GM23338 (cell line): ENCODE results near the gene EHD2. TPM values are rescaled to one million over a fixed set of nuclear protein-coding genes. Genes with fewer than 3 reads are reported as not detected.

Experiments
- ATAC-seq: fragments of 200-7000 bp; cut with Tn5 transposase; 3 replicates; pipeline ENCODE4 v1.9.1; 2020
- DNase-seq: peaks from one replicate; pipeline ENCODE4 v3.0.0-alpha.2; 2015; ENCODE audit warnings: low spot score
- H2AFZ ChIP-seq: fragments of 200-600 bp; sonication (generic); 2 replicates; pipeline ENCODE4 v1.8.0; 2016; ENCODE audit warnings: antibody characterized with exemption, mild to moderate bottlenecking, moderate library complexity
- H3F3A ChIP-seq: fragments of 200-600 bp; sonication (generic); replicated peaks from 2 replicates; pipeline ENCODE4 v1.8.0; 2017; ENCODE audit warnings: antibody characterized with exemption, mixed run types, low read depth
- H3K27ac ChIP-seq: fragments of 200-600 bp; sonication (generic); 2 replicates; pipeline ENCODE4 v1.6.1; 2016; ENCODE audit warnings: low read depth
- H3K27me3 ChIP-seq: fragments of 200-600 bp; sonication (generic); 2 replicates; pipeline ENCODE4 v1.8.0; 2016; ENCODE audit warnings: mild to moderate bottlenecking, mixed run types, moderate library complexity; ENCODE audit not compliant: insufficient read depth
- H3K36me3 ChIP-seq: fragments of 200-600 bp; sonication (generic); 2 replicates; pipeline ENCODE4 v1.8.0; 2016; ENCODE audit warnings: mild to moderate bottlenecking; ENCODE audit not compliant: insufficient read depth
- H3K4me1 ChIP-seq: fragments of 200-600 bp; sonication (generic); 2 replicates; pipeline ENCODE4 v1.8.0; 2016; ENCODE audit warnings: mild to moderate bottlenecking, moderate library complexity; ENCODE audit not compliant: insufficient read depth
- H3K4me2 ChIP-seq: fragments of 200-600 bp; sonication (generic); 2 replicates; pipeline ENCODE4 v1.7.1; 2017; ENCODE audit warnings: mixed run types
- H3K4me3 ChIP-seq: fragments of 200-600 bp; sonication (generic); 2 replicates; pipeline ENCODE4 v1.6.1; 2016; ENCODE audit warnings: mixed run types
- H3K79me2 ChIP-seq: fragments of 200-600 bp; sonication (generic); replicated peaks from 2 replicates; pipeline ENCODE4 v1.8.0; 2017; ENCODE audit warnings: mild to moderate bottlenecking; ENCODE audit not compliant: insufficient read depth
- H3K9me2 ChIP-seq: fragments of 200-600 bp; sonication (generic); 2 replicates; pipeline ENCODE4 v1.8.0; 2017; ENCODE audit not compliant: insufficient read depth
- H4K20me1 ChIP-seq: fragments of 200-600 bp; sonication (generic); replicated peaks from 2 replicates; pipeline ENCODE4 v1.8.0; 2017; ENCODE audit warnings: mild to moderate bottlenecking; ENCODE audit not compliant: insufficient read depth
- H3K27ac Mint-ChIP-seq: 2 replicates; pipeline ENCODE4 v1.8.0; 2020; ENCODE audit warnings: inconsistent platforms, mild to moderate bottlenecking, moderate library complexity, mixed read lengths
- H3K27me3 Mint-ChIP-seq: 3 replicates; pipeline ENCODE4 v1.8.0; 2022; ENCODE audit warnings: low read depth, mild to moderate bottlenecking, moderate library complexity, mixed read lengths, inconsistent platforms; ENCODE audit not compliant: insufficient read depth, poor library complexity
- H3K36me3 Mint-ChIP-seq: 3 replicates; pipeline ENCODE4 v1.8.0; 2021; ENCODE audit warnings: low read depth, mild to moderate bottlenecking, inconsistent platforms, moderate library complexity, mixed read lengths
- H3K4me1 Mint-ChIP-seq: 3 replicates; pipeline ENCODE4 v1.8.0; 2020; ENCODE audit warnings: mild to moderate bottlenecking, inconsistent platforms, mixed read lengths
- H3K4me3 Mint-ChIP-seq: 3 replicates; pipeline ENCODE4 v1.8.0; 2021; ENCODE audit warnings: moderate library complexity, mild to moderate bottlenecking, inconsistent platforms, mixed read lengths
- H3K9me3 Mint-ChIP-seq: 3 replicates; pipeline ENCODE4 v1.8.0; 2020; ENCODE audit warnings: moderate library complexity, mild to moderate bottlenecking, inconsistent platforms, mixed read lengths
- CREB1 ChIP-seq: fragments of 250-450 bp; sonication (Bioruptor Pico); IDR thresholded peaks from 2 replicates; pipeline ENCODE4 v1.5.0; 2020; ENCODE audit warnings: low read depth, mild to moderate bottlenecking, moderate library complexity
- CTCF ChIP-seq, 2 experiments: fragments of 200-600 bp in 1 of 2; sonication (generic) in 1 of 2; conservative IDR thresholded peaks; 2 replicates each; pipeline versions ENCODE4 v1.5.1 to v1.6.1; 2016 to 2017; ENCODE audit warnings: antibody characterized with exemption in 2 of 2, low read depth in 2 of 2, mild to moderate bottlenecking in 2 of 2, moderate library complexity in 1 of 2
- ETS1 ChIP-seq: IDR thresholded peaks from 2 replicates; pipeline ENCODE4 v1.6.1; 2016; ENCODE audit warnings: antibody characterized with exemption
- EZH2 ChIP-seq: fragments of 200-600 bp; sonication (generic); IDR thresholded peaks from one replicate; pipeline ENCODE4 v1.8.0; 2017; ENCODE audit warnings: antibody characterized with exemption, mild to moderate bottlenecking, low read depth; ENCODE audit not compliant: unreplicated experiment
- EZH2phosphoT487 ChIP-seq: fragments of 200-600 bp; sonication (generic); IDR thresholded peaks from one replicate; pipeline ENCODE4 v1.8.1; 2018; ENCODE audit warnings: antibody characterized with exemption; ENCODE audit not compliant: unreplicated experiment
- JUNB ChIP-seq: IDR thresholded peaks from one replicate; pipeline ENCODE4 v1.6.1; 2016; ENCODE audit warnings: antibody characterized with exemption; ENCODE audit not compliant: unreplicated experiment
- NANOG ChIP-seq: IDR thresholded peaks from 2 replicates; pipeline ENCODE4 v1.6.1; 2016; ENCODE audit warnings: antibody characterized with exemption, borderline replicate concordance
- POLR2AphosphoS5 ChIP-seq: IDR thresholded peaks from 2 replicates; pipeline ENCODE4 v1.6.1; 2016; ENCODE audit warnings: antibody characterized with exemption, low read depth
- REST ChIP-seq: IDR thresholded peaks from one replicate; pipeline ENCODE4 v1.6.1; 2018; ENCODE audit warnings: antibody characterized with exemption; ENCODE audit not compliant: unreplicated experiment
- STAT1 ChIP-seq: IDR thresholded peaks from one replicate; pipeline ENCODE4 v1.6.1; 2016; ENCODE audit warnings: antibody characterized with exemption; ENCODE audit not compliant: unreplicated experiment
- ZNF114 ChIP-seq: fragments of 250-450 bp; sonication (Bioruptor Pico); IDR thresholded peaks from 2 replicates; pipeline ENCODE4 v1.5.0; 2020; ENCODE audit warnings: mild to moderate bottlenecking, moderate library complexity
- ZNF331 ChIP-seq: fragments of 250-450 bp; sonication (Bioruptor Pico); IDR thresholded peaks from 2 replicates; pipeline ENCODE4 v1.5.0; 2020; ENCODE audit warnings: low read depth, mild to moderate bottlenecking, moderate library complexity
- ZNF462 ChIP-seq: fragments of 250-450 bp; sonication (Bioruptor Pico); IDR thresholded peaks from 2 replicates; pipeline ENCODE4 v1.5.0; 2020; ENCODE audit warnings: mild to moderate bottlenecking, moderate library complexity
- polyA plus RNA-seq: library from polyadenylated mRNA; unstranded; fragments of >200 nt; fragmentation: Nextera tagmentation; extraction: Ambion mirVana; gene quantifications from 2 replicates; pipeline ENCODE4 v1.2.1, GENCODE V29; 2016
- total RNA-seq: library from RNA; depleted of rRNA; stranded (reverse); fragments of >200 nt; shearing (Covaris generic); gene quantifications from 2 replicates; pipeline ENCODE4 v1.2.3, GENCODE V29; 2014

EHD2 gene
- total and polyA plus RNA-seq, 2 experiments from 2014 or later: 6.6 to 10.8 TPM

GRCh38 chr19:47694466-47695273 lies 18.6 kb upstream of the EHD2 start:
- Histone ChIP-seq H2AFZ (no peak overlapping the region), H3K9me2 (no peaks in the 10 kb centered on the region), H3K36me3 (peaks cover 3% of the 10 kb centered on the region; the same call in 1 of the 2 replicates), H3K27ac (no peak overlapping the region), H3K4me2 (no peak overlapping the region), H3K4me1 (no peaks in the 10 kb centered on the region), H3F3A (peaks cover 4% of the 10 kb centered on the region; the same call in 1 of the 2 replicates), H3K27me3 (no peaks in the 10 kb centered on the region), H3K79me2 (no peaks in the 10 kb centered on the region), H3K4me3 (no peak overlapping the region), H4K20me1 (peaks cover 2% of the 10 kb centered on the region)
- peaks cover 7% of the 10 kb centered on the region for H3K4me1 Mint-ChIP-seq
- no peaks in the 10 kb centered on the region for H3K9me3 Mint-ChIP-seq
- ATAC-seq (no peak), DNase-seq (no peak)
- H3K36me3 Mint-ChIP-seq: peaks cover 29% of the 10 kb centered on the region
- H3K27me3 Mint-ChIP-seq: peaks cover 14% of the 10 kb centered on the region
- no peak overlapping the region for H3K4me3 Mint-ChIP-seq
- TF ChIP-seq EZH2phosphoT487 (no peak), ZNF331 (no peak), CTCF (conservative IDR thresholded peaks at IDR 0.05; ENCODE audit: low read depth in 2 of 2) (no peak), EZH2 (no peak), NANOG (no peak), ZNF114 (CRISPR knock-in tag) (no peak), POLR2AphosphoS5 (no peak), JUNB (no peak), STAT1 (no peak), ZNF462 (CRISPR knock-in tag) (no peak), REST (no peak), CREB1 (CRISPR knock-in tag) (no peak), ETS1 (no peak)
- H3K27ac Mint-ChIP-seq: no peak overlapping the region
